Measurements from ENCODE around the gene USF3.

The USF3 gene

GRCh38 chr3:113634782-113635474, 61.5 kb downstream of the USF3 start:
- Histone ChIP-seq H3K27me3 (no peaks in the 10 kb centered on the region), H3K36me3 (no peaks in the 10 kb centered on the region), H3K27ac (no peak overlapping the region), H3K4me2 (no peak overlapping the region), H3K4me3 (no peak overlapping the region), H3K9ac (no peak overlapping the region), H4K20me1 (no peaks in the 10 kb centered on the region), H3K9me3 (no peaks in the 10 kb centered on the region), H3K4me1 (no peaks in the 10 kb centered on the region)
- TF ChIP-seq Cebpa-rat (IDR thresholded peaks at IDR 0.05) = no peak

DNA sequence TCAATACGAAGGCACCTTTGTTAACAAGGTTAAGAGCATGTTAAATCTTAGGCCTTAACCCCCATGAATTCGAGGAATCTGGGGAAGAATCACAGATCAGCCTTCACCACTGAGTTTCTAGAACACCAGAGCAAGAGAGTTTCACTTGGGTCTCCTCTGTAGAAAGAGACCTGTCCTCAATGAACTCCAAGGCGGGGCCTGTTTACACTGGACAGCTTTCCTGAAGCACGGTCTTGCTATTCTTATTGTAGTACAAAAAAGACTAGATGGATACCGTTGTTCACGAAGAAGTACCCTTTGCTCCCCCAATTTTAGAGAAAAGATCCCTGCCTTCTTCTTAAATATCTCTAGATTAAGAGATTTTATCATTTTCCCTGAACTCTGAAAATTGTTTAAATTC, 64.9 kb downstream of the USF3 start:
- H3K4me1 ChIP-seq = no peaks in the 10 kb centered on the region

GRCh38 chr3:113630956-113631542, 65.4 kb downstream of the USF3 start:
- Histone ChIP-seq H3K27ac (no peak overlapping the region), H3K4me1 (no peaks in the 10 kb centered on the region), H3K9ac (no peak overlapping the region), H3K27me3 (no peaks in the 10 kb centered on the region), H4K20me1 (no peaks in the 10 kb centered on the region), H3K4me3 (no peak overlapping the region), H3K36me3 (no peaks in the 10 kb centered on the region), H3K9me3 (no peaks in the 10 kb centered on the region), H3K4me2 (no peak overlapping the region)
- TF ChIP-seq Cebpa-rat (IDR thresholded peaks at IDR 0.05) = no peak

More for the DNA sequence above, 64.9 kb downstream of the USF3 start:
- no peak overlapping the region for H3K4me2 ChIP-seq
- no peaks in the 10 kb centered on the region for H3K27me3 ChIP-seq
- no peak overlapping the region for H3K9ac ChIP-seq
- H3K4me3 ChIP-seq = no peak overlapping the region
- H3K9me3 ChIP-seq = no peaks in the 10 kb centered on the region
- H3K27ac ChIP-seq = no peak overlapping the region
- TF ChIP-seq Cebpa-rat (IDR thresholded peaks at IDR 0.05) = no peak
- H3K36me3 ChIP-seq = no peaks in the 10 kb centered on the region
- no peaks in the 10 kb centered on the region for H4K20me1 ChIP-seq

- no peak for TF ChIP-seq Cebpa-rat (IDR thresholded peaks at IDR 0.05)
- Histone ChIP-seq H3K9ac (no peak overlapping the region), H3K4me1 (no peaks in the 10 kb centered on the region), H3K4me2 (no peak overlapping the region), H3K36me3 (no peaks in the 10 kb centered on the region), H3K4me3 (no peak overlapping the region), H4K20me1 (no peaks in the 10 kb centered on the region), H3K27me3 (no peaks in the 10 kb centered on the region), H3K9me3 (no peaks in the 10 kb centered on the region), H3K27ac (no peak overlapping the region)
Measured at GRCh38 chr3:113629584-113630421, 66.6 kb downstream of the USF3 start.

GRCh38 chr3:113628788-113629187, 67.7 kb downstream of the USF3 start:
- peak; percentile 41; the same call in 1 of the 2 replicates for TF ChIP-seq Cebpa-rat (IDR thresholded peaks at IDR 0.05)
- no peak overlapping the region for H3K4me2 ChIP-seq
- H3K9ac ChIP-seq = no peak overlapping the region
- no peaks in the 10 kb centered on the region for H3K9me3 ChIP-seq
- no peaks in the 10 kb centered on the region for H3K27me3 ChIP-seq
- no peak overlapping the region for H3K4me3 ChIP-seq
- no peak overlapping the region for H3K27ac ChIP-seq
- H4K20me1 ChIP-seq = no peaks in the 10 kb centered on the region
- no peaks in the 10 kb centered on the region for H3K36me3 ChIP-seq
- H3K4me1 ChIP-seq = no peaks in the 10 kb centered on the region

DNA sequence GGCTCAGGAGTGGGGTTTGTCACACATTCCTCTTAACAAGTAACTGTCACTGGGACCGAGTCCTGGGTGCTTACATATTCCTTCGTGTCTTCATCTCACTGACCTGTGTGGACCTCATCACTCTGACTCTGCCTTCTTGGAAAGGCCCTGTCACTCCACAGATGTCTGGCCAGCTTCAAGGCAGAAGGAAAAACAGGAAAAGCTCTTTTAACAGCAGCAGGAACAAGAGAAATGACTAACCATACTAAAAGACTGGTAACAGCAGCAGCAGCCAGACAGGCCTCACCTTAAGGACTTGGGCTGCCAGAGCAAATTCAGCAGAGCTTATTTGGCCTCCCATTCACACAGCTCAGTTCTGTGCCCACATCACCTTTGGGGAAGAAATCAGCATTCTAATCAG, 68.1 kb downstream of the USF3 start:
- no peak overlapping the region for H3K4me3 ChIP-seq
- H3K4me2 ChIP-seq = no peak overlapping the region
- H3K9ac ChIP-seq = no peak overlapping the region
- no peaks in the 10 kb centered on the region for H3K9me3 ChIP-seq
- H4K20me1 ChIP-seq = no peaks in the 10 kb centered on the region
- no peaks in the 10 kb centered on the region for H3K36me3 ChIP-seq
- H3K27ac ChIP-seq = no peak overlapping the region
- no peak for TF ChIP-seq Cebpa-rat (IDR thresholded peaks at IDR 0.05)
- H3K27me3 ChIP-seq = no peaks in the 10 kb centered on the region
- no peaks in the 10 kb centered on the region for H3K4me1 ChIP-seq

DNA sequence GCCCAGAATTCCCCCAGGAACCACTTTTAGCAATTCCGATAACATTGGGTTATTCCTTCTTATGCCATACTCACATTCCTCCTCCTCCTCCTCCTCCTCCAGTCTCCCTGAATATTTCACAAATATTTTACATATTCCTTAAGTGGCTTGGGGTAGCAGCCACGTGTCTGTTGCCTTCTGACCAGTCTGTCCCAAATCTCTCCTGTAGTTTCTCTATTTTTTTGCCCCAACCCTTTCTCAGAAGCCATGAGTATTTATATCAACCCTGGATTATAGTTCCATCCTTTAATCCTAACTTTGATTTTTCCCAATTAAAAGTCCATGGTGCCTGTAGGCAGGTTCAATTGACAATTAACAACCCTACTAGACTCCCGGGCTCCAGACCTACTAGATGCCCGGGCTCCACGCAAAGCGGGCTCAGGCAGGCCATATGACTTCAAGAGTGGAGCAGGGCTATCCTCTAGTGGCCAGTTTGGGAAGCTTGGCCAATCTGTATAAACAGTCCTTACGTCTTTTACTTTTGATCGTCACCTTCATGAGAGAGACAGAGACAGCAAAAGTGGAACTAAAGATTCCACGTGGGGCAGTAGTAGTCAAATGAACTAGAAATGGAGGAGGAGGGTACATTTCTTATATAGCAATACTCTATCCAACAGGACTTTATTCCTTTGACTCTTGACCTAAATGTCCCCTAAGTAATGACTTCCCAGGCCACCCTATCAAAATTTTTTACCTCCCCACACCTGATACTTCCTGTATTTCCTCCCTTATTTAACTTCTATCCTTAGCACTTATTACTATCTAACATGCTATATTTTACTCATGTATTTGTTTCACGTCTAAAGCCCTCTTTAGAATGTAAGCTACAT, 69.7 kb downstream of the USF3 start:
- Histone ChIP-seq H3K4me3 (no peak overlapping the region), H3K27me3 (no peaks in the 10 kb centered on the region), H3K9ac (no peak overlapping the region), H3K4me1 (no peaks in the 10 kb centered on the region), H3K4me2 (no peak overlapping the region), H3K27ac (no peak overlapping the region), H3K36me3 (no peaks in the 10 kb centered on the region), H4K20me1 (no peaks in the 10 kb centered on the region), H3K9me3 (no peaks in the 10 kb centered on the region)
- no peak for TF ChIP-seq Cebpa-rat (IDR thresholded peaks at IDR 0.05)

DNA sequence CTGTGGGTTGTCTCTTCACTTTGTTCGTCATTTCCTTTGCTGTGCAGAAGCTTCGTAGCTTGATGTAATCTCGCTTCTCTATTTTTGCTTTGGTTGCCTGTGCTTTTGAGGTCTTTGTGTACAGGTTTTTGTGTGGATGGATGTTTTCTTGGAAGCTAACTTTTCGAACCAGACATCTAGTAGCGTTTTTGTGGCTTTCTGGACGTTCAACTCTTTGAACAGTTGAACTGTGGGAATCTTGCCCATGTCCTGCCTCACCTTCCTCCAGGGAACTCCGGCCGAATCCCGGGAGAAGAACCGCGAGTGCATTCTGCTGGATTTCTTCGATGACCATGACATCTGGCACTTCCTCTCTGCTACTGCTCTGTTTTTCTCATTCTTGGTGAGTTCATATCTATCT, 70.6 kb downstream of the USF3 start:
- Histone ChIP-seq H3K27me3 (no peaks in the 10 kb centered on the region), H3K36me3 (no peaks in the 10 kb centered on the region), H3K9ac (no peak overlapping the region), H3K4me1 (no peaks in the 10 kb centered on the region), H3K27ac (no peak overlapping the region), H4K20me1 (no peaks in the 10 kb centered on the region), H3K4me2 (no peak overlapping the region), H3K4me3 (no peak overlapping the region), H3K9me3 (no peaks in the 10 kb centered on the region)
- no peak for TF ChIP-seq Cebpa-rat (IDR thresholded peaks at IDR 0.05)

DNA sequence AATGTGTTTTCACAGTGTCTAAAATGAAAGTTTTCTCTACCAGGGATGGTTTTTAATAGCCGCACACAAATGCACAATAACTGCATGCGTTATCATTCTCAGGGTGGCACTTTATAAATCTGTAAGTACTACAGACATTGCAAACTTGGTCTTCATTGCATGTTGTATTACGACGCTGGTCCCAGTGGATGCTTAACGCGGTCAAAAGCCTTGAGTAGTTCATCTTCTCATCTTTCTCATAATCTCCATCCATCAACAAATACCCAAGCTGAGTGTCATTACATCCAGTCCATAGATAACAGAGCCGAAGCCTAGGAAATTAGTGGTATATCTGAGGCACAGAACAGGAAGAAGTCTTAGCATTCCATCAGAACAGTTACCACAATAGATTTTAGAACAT, 72.6 kb downstream of the USF3 start:
- no peak overlapping the region for H3K27ac ChIP-seq
- no peaks in the 10 kb centered on the region for H4K20me1 ChIP-seq
- no peaks in the 10 kb centered on the region for H3K9me3 ChIP-seq
- no peaks in the 10 kb centered on the region for H3K27me3 ChIP-seq
- H3K4me2 ChIP-seq = no peak overlapping the region
- no peak overlapping the region for H3K9ac ChIP-seq
- H3K4me1 ChIP-seq = no peaks in the 10 kb centered on the region
- no peaks in the 10 kb centered on the region for H3K36me3 ChIP-seq
- no peak overlapping the region for H3K4me3 ChIP-seq
- TF ChIP-seq Cebpa-rat (IDR thresholded peaks at IDR 0.05) = no peak

Measured in BLaER1 (cell line).